GM23338 (cell line): ENCODE data around the gene CPNE2. TPM values are rescaled to one million over a fixed set of nuclear protein-coding genes. Genes with fewer than 3 reads are reported as not detected.

Experiments used
- ATAC-seq: fragments of 200-7000 bp; cut with Tn5 transposase; 3 replicates; pipeline ENCODE4 v1.9.1; 2020
- DNase-seq: peaks from one replicate; pipeline ENCODE4 v3.0.0-alpha.2; 2015; ENCODE audit warnings: low spot score
- H2AFZ ChIP-seq: fragments of 200-600 bp; sonication (generic); 2 replicates; pipeline ENCODE4 v1.8.0; 2016; ENCODE audit warnings: antibody characterized with exemption, mild to moderate bottlenecking, moderate library complexity
- H3F3A ChIP-seq: fragments of 200-600 bp; sonication (generic); replicated peaks from 2 replicates; pipeline ENCODE4 v1.8.0; 2017; ENCODE audit warnings: antibody characterized with exemption, mixed run types, low read depth
- H3K27ac ChIP-seq: fragments of 200-600 bp; sonication (generic); 2 replicates; pipeline ENCODE4 v1.6.1; 2016; ENCODE audit warnings: low read depth
- H3K27me3 ChIP-seq: fragments of 200-600 bp; sonication (generic); 2 replicates; pipeline ENCODE4 v1.8.0; 2016; ENCODE audit warnings: mild to moderate bottlenecking, mixed run types, moderate library complexity; ENCODE audit not compliant: insufficient read depth
- H3K36me3 ChIP-seq: fragments of 200-600 bp; sonication (generic); 2 replicates; pipeline ENCODE4 v1.8.0; 2016; ENCODE audit warnings: mild to moderate bottlenecking; ENCODE audit not compliant: insufficient read depth
- H3K4me1 ChIP-seq: fragments of 200-600 bp; sonication (generic); 2 replicates; pipeline ENCODE4 v1.8.0; 2016; ENCODE audit warnings: mild to moderate bottlenecking, moderate library complexity; ENCODE audit not compliant: insufficient read depth
- H3K4me2 ChIP-seq: fragments of 200-600 bp; sonication (generic); 2 replicates; pipeline ENCODE4 v1.7.1; 2017; ENCODE audit warnings: mixed run types
- H3K4me3 ChIP-seq: fragments of 200-600 bp; sonication (generic); 2 replicates; pipeline ENCODE4 v1.6.1; 2016; ENCODE audit warnings: mixed run types
- H3K79me2 ChIP-seq: fragments of 200-600 bp; sonication (generic); replicated peaks from 2 replicates; pipeline ENCODE4 v1.8.0; 2017; ENCODE audit warnings: mild to moderate bottlenecking; ENCODE audit not compliant: insufficient read depth
- H3K9me2 ChIP-seq: fragments of 200-600 bp; sonication (generic); 2 replicates; pipeline ENCODE4 v1.8.0; 2017; ENCODE audit not compliant: insufficient read depth
- H4K20me1 ChIP-seq: fragments of 200-600 bp; sonication (generic); replicated peaks from 2 replicates; pipeline ENCODE4 v1.8.0; 2017; ENCODE audit warnings: mild to moderate bottlenecking; ENCODE audit not compliant: insufficient read depth
- H3K27ac Mint-ChIP-seq: 2 replicates; pipeline ENCODE4 v1.8.0; 2020; ENCODE audit warnings: inconsistent platforms, mild to moderate bottlenecking, moderate library complexity, mixed read lengths
- H3K27me3 Mint-ChIP-seq: 3 replicates; pipeline ENCODE4 v1.8.0; 2022; ENCODE audit warnings: low read depth, mild to moderate bottlenecking, moderate library complexity, mixed read lengths, inconsistent platforms; ENCODE audit not compliant: insufficient read depth, poor library complexity
- H3K36me3 Mint-ChIP-seq: 3 replicates; pipeline ENCODE4 v1.8.0; 2021; ENCODE audit warnings: low read depth, mild to moderate bottlenecking, inconsistent platforms, moderate library complexity, mixed read lengths
- H3K4me1 Mint-ChIP-seq: 3 replicates; pipeline ENCODE4 v1.8.0; 2020; ENCODE audit warnings: mild to moderate bottlenecking, inconsistent platforms, mixed read lengths
- H3K4me3 Mint-ChIP-seq: 3 replicates; pipeline ENCODE4 v1.8.0; 2021; ENCODE audit warnings: moderate library complexity, mild to moderate bottlenecking, inconsistent platforms, mixed read lengths
- H3K9me3 Mint-ChIP-seq: 3 replicates; pipeline ENCODE4 v1.8.0; 2020; ENCODE audit warnings: moderate library complexity, mild to moderate bottlenecking, inconsistent platforms, mixed read lengths
- CREB1 ChIP-seq: fragments of 250-450 bp; sonication (Bioruptor Pico); IDR thresholded peaks from 2 replicates; pipeline ENCODE4 v1.5.0; 2020; ENCODE audit warnings: low read depth, mild to moderate bottlenecking, moderate library complexity
- EZH2phosphoT487 ChIP-seq: fragments of 200-600 bp; sonication (generic); IDR thresholded peaks from one replicate; pipeline ENCODE4 v1.8.1; 2018; ENCODE audit warnings: antibody characterized with exemption; ENCODE audit not compliant: unreplicated experiment
- POLR2AphosphoS5 ChIP-seq: IDR thresholded peaks from 2 replicates; pipeline ENCODE4 v1.6.1; 2016; ENCODE audit warnings: antibody characterized with exemption, low read depth
- ZNF331 ChIP-seq: fragments of 250-450 bp; sonication (Bioruptor Pico); IDR thresholded peaks from 2 replicates; pipeline ENCODE4 v1.5.0; 2020; ENCODE audit warnings: low read depth, mild to moderate bottlenecking, moderate library complexity
- polyA plus RNA-seq: library from polyadenylated mRNA; unstranded; fragments of >200 nt; fragmentation: Nextera tagmentation; extraction: Ambion mirVana; gene quantifications from 2 replicates; pipeline ENCODE4 v1.2.1, GENCODE V29; 2016
- total RNA-seq: library from RNA; depleted of rRNA; stranded (reverse); fragments of >200 nt; shearing (Covaris generic); gene quantifications from 2 replicates; pipeline ENCODE4 v1.2.3, GENCODE V29; 2014
- TF ChIP-seq, protein P1 (sequence below): IDR thresholded peaks from one replicate; pipeline ENCODE4 v1.6.1; 2018; ENCODE audit warnings: antibody characterized with exemption; ENCODE audit not compliant: unreplicated experiment

Gene CPNE2
- total and polyA plus RNA-seq, 2 experiments from 2014 or later: 7.1 to 11.3 TPM

DNA sequence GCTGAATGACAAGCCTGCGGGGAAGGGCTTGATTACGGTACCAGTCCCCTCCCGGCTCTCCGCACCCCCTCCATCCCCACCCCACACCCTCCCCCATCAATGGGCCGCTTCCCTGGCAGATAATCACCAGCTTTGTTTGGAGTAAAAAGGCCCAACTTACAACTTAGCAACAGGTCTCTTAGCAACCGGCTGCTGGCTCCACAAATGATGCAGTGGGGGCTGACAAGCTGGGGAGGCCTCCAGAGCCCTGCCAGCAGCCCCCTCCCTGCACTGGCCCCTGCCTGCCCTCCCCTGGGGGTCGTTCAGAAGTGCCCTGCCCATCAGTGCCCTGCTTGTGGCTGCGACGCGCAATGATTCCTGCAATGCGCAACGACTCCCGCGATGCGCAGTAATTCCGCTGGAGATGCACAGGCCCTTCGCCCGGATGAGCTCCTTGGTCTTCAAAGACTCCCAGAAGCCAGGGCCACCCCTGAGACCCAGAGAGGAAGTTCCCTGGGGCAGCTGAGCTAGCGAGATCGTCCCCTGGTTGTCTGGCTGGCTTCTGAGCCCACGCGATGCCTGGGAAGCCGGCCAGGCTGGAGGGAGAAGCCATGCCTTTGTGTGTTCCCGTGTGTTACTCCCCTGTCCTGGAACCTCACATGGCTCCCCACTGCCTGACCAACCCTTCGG, 23.3 kb downstream of the CPNE2 start:
- Mint-ChIP-seq H3K4me3 (no peak overlapping the region), H3K27me3 (peaks cover 14% of the 10 kb centered on the region), H3K9me3 (no peaks in the 10 kb centered on the region), H3K4me1 (peaks cover 20% of the 10 kb centered on the region), H3K36me3 (peaks cover 3% of the 10 kb centered on the region; the same call in 1 of the 3 replicates), H3K27ac (peak overlapping the region; percentile 32; the same call in 1 of the 2 replicates)
- no peaks in the 10 kb centered on the region for H4K20me1 ChIP-seq
- no peaks in the 10 kb centered on the region for H3K9me2 ChIP-seq
- H2AFZ ChIP-seq: no peak overlapping the region
- no peak overlapping the region for H3K27ac ChIP-seq
- ATAC-seq (peak; percentile 77), DNase-seq (peak; percentile 60)
- no peak overlapping the region for H3K4me3 ChIP-seq
- TF ChIP-seq CREB1 (CRISPR knock-in tag) (no peak), POLR2AphosphoS5 (no peak)
- H3F3A ChIP-seq: no peaks in the 10 kb centered on the region
- H3K79me2 ChIP-seq: no peaks in the 10 kb centered on the region
- H3K4me2 ChIP-seq: peak overlapping the region; percentile 57; the same call in 1 of the 2 replicates
- no peaks in the 10 kb centered on the region for H3K27me3 ChIP-seq
- no peaks in the 10 kb centered on the region; the same call in 1 of the 2 replicates for H3K4me1 ChIP-seq
- H3K36me3 ChIP-seq: no peaks in the 10 kb centered on the region

DNA sequence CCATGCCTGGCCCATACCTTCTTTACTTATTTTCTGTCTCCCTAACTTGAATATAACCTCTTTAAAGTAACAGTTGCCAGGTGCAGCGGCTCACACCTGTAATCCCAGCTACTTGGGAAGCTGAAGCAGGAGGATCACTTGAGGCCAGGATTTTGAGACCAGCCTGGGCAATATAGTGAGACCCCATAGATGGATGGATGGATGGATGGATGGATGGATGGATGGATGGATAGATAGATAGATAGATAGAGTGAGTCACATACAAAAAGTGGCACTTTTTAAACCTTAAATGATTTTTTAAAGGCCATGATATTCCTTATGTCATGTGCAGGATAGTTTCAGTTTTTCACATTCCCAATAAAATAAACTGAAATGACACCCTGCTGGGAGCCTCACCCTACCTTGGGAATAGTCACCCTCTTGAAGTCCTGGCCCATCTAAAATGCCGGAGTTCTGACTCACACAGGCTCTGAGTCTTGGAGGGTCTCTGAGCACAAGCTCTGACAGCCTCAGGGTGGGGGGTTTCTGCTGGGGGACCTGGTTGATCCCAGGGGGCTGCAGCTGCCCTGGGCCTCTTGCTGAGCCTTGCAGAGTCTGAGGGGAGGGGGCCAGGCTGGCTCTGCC, 26.2 kb downstream of the CPNE2 start:
- ATAC-seq (no peak), DNase-seq (no peak)
- H3K27ac Mint-ChIP-seq: no peak overlapping the region

GRCh38 chr16:57123216-57123973, 31.0 kb downstream of the CPNE2 start:
- Mint-ChIP-seq H3K27ac (no peak overlapping the region; the same call in 1 of the 2 replicates), H3K27me3 (peaks cover 15% of the 10 kb centered on the region), H3K36me3 (no peaks in the 10 kb centered on the region; the same call in 2 of the 3 replicates)
- no peak for TF ChIP-seq POLR2AphosphoS5
- TF ChIP-seq EZH2phosphoT487: no peak
- TF ChIP-seq, protein P1, sequence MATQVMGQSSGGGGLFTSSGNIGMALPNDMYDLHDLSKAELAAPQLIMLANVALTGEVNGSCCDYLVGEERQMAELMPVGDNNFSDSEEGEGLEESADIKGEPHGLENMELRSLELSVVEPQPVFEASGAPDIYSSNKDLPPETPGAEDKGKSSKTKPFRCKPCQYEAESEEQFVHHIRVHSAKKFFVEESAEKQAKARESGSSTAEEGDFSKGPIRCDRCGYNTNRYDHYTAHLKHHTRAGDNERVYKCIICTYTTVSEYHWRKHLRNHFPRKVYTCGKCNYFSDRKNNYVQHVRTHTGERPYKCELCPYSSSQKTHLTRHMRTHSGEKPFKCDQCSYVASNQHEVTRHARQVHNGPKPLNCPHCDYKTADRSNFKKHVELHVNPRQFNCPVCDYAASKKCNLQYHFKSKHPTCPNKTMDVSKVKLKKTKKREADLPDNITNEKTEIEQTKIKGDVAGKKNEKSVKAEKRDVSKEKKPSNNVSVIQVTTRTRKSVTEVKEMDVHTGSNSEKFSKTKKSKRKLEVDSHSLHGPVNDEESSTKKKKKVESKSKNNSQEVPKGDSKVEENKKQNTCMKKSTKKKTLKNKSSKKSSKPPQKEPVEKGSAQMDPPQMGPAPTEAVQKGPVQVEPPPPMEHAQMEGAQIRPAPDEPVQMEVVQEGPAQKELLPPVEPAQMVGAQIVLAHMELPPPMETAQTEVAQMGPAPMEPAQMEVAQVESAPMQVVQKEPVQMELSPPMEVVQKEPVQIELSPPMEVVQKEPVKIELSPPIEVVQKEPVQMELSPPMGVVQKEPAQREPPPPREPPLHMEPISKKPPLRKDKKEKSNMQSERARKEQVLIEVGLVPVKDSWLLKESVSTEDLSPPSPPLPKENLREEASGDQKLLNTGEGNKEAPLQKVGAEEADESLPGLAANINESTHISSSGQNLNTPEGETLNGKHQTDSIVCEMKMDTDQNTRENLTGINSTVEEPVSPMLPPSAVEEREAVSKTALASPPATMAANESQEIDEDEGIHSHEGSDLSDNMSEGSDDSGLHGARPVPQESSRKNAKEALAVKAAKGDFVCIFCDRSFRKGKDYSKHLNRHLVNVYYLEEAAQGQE: no peak
- TF ChIP-seq ZNF331: no peak

More for the DNA sequence above, 26.2 kb downstream of the CPNE2 start:
- peaks cover 18% of the 10 kb centered on the region for H3K27me3 Mint-ChIP-seq
- H3K4me3 ChIP-seq: no peak overlapping the region
- H3K9me2 ChIP-seq: no peaks in the 10 kb centered on the region
- H3K27me3 ChIP-seq: no peaks in the 10 kb centered on the region
- H3K4me3 Mint-ChIP-seq: no peak overlapping the region
- H3K36me3 Mint-ChIP-seq: peaks cover 3% of the 10 kb centered on the region; the same call in 1 of the 3 replicates
- H2AFZ ChIP-seq: no peak overlapping the region
- no peaks in the 10 kb centered on the region for H3K79me2 ChIP-seq
- peaks cover 20% of the 10 kb centered on the region for H3K4me1 Mint-ChIP-seq
- no peak for TF ChIP-seq EZH2phosphoT487
- H4K20me1 ChIP-seq: no peaks in the 10 kb centered on the region
- no peaks in the 10 kb centered on the region; the same call in 1 of the 2 replicates for H3K4me1 ChIP-seq
- no peaks in the 10 kb centered on the region for H3K9me3 Mint-ChIP-seq
- H3K36me3 ChIP-seq: no peaks in the 10 kb centered on the region
- no peaks in the 10 kb centered on the region for H3F3A ChIP-seq
- H3K27ac ChIP-seq: no peak overlapping the region
- H3K4me2 ChIP-seq: no peak overlapping the region

More at GRCh38 chr16:57123216-57123973, 31.0 kb downstream of the CPNE2 start:
- Histone ChIP-seq H2AFZ (no peak overlapping the region), H3K9me2 (no peaks in the 10 kb centered on the region), H3K4me2 (no peak overlapping the region), H4K20me1 (no peaks in the 10 kb centered on the region), H3K4me1 (no peaks in the 10 kb centered on the region), H3K36me3 (no peaks in the 10 kb centered on the region), H3F3A (no peaks in the 10 kb centered on the region), H3K79me2 (no peaks in the 10 kb centered on the region), H3K27me3 (no peaks in the 10 kb centered on the region), H3K4me3 (no peak overlapping the region), H3K27ac (no peak overlapping the region)
- H3K9me3 Mint-ChIP-seq: no peaks in the 10 kb centered on the region
- no peaks in the 10 kb centered on the region; the same call in 2 of the 3 replicates for H3K4me1 Mint-ChIP-seq
- ATAC-seq: no peak
- H3K4me3 Mint-ChIP-seq: no peak overlapping the region
- DNase-seq: no peak
